Nephron progenitor cell (in vitro differentiated cells): ENCODE results near the gene MAPK12.

Source experiments
- DNase-seq: peaks from one replicate; pipeline ENCODE4 v3.0.0; 2021
- H3K27ac Mint-ChIP-seq: 2 replicates; pipeline ENCODE4 v1.8.0; 2021; ENCODE audit warnings: mild to moderate bottlenecking, moderate library complexity, mixed read lengths
- H3K27me3 Mint-ChIP-seq: 2 replicates; pipeline ENCODE4 v1.8.0; 2021; ENCODE audit warnings: mild to moderate bottlenecking, low read depth, mixed read lengths; ENCODE audit not compliant: poor library complexity
- H3K36me3 Mint-ChIP-seq: 2 replicates; pipeline ENCODE4 v1.8.0; 2021; ENCODE audit warnings: low read depth, mixed read lengths
- H3K4me1 Mint-ChIP-seq: 2 replicates; pipeline ENCODE4 v1.8.0; 2021; ENCODE audit warnings: mixed read lengths
- H3K4me3 Mint-ChIP-seq: 2 replicates; pipeline ENCODE4 v1.8.0; 2021; ENCODE audit warnings: mild to moderate bottlenecking, moderate library complexity, mixed read lengths
- H3K9me3 Mint-ChIP-seq: 2 replicates; pipeline ENCODE4 v1.8.0; 2021; ENCODE audit warnings: mild to moderate bottlenecking, moderate library complexity, mixed read lengths
- CTCF ChIP-seq: fragments of 200-600 bp; sonication (generic); IDR thresholded peaks from 2 replicates; pipeline ENCODE4 v1.5.0; 2021; ENCODE audit warnings: antibody characterized with exemption

Gene MAPK12

DNA sequence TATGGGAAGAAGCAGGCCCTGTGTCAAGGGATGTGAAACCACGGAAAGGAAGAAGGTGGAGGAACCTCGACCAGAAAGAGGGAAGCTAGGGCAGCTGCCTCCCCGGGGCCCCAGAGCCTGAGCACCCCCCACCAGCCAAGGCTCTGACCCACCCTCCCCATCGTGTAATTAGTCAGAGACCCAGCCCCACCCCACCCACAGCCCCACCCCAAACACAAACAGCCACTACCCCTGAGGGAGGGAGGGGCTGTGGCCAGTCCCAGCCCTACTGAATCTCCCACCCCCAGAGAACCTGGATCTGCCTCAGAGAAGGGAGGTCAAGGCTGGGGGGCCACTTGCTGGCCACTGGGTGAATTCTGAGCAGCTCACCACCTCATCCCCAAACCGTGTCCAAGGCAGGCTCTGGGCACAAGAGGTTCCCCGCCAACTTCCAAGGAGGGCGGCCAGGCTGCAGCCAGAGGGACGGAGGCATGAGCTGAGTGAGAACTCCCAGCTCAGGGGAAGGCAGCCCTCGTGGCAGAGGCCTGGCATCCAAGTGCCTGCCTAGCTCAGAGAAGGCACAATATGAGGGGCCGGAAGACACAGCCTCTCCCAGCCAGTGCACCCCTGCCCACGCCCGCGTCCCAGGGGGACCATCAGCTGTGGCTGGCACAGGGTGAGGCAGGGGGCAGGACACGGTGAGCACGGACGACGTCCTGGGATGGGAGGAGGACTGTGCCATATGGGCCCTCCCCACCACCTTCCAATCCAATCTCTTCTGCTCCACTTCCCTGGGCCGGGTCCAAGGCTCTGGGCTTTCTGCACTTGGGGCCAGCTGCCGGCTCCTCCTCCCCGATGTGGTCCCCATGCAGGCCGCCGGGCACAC lies 43.3 kb upstream of the MAPK12 start:
- H3K27me3 Mint-ChIP-seq: no peaks in the 10 kb centered on the region

GRCh38 chr22:50303848-50304527 lies 42.5 kb upstream of the MAPK12 start:
- H3K4me1 Mint-ChIP-seq: peaks cover 52% of the 10 kb centered on the region
- peak overlapping the region; percentile 66 for H3K4me3 Mint-ChIP-seq
- DNase-seq: peak; percentile 43
- H3K36me3 Mint-ChIP-seq: no peaks in the 10 kb centered on the region
- H3K9me3 Mint-ChIP-seq: no peaks in the 10 kb centered on the region
- H3K27ac Mint-ChIP-seq: peak overlapping the region; percentile 55
- TF ChIP-seq CTCF: no peak
- H3K27me3 Mint-ChIP-seq: no peaks in the 10 kb centered on the region

More for the DNA sequence above, 43.3 kb upstream of the MAPK12 start:
- no peak for DNase-seq
- H3K36me3 Mint-ChIP-seq: no peaks in the 10 kb centered on the region
- no peak overlapping the region for H3K27ac Mint-ChIP-seq
- peaks cover 60% of the 10 kb centered on the region for H3K4me1 Mint-ChIP-seq
- H3K9me3 Mint-ChIP-seq: no peaks in the 10 kb centered on the region
- TF ChIP-seq CTCF: no peak
- peak overlapping the region; percentile 89 for H3K4me3 Mint-ChIP-seq

- Mint-ChIP-seq H3K9me3 (no peaks in the 10 kb centered on the region), H3K27ac (no peak overlapping the region), H3K4me1 (peaks cover 47% of the 10 kb centered on the region), H3K36me3 (no peaks in the 10 kb centered on the region), H3K4me3 (no peak overlapping the region), H3K27me3 (no peaks in the 10 kb centered on the region)
- TF ChIP-seq CTCF: no peak
- no peak for DNase-seq
These were observed 42.0 kb upstream of the MAPK12 start for GRCh38 chr22:50303515-50303847.

DNA sequence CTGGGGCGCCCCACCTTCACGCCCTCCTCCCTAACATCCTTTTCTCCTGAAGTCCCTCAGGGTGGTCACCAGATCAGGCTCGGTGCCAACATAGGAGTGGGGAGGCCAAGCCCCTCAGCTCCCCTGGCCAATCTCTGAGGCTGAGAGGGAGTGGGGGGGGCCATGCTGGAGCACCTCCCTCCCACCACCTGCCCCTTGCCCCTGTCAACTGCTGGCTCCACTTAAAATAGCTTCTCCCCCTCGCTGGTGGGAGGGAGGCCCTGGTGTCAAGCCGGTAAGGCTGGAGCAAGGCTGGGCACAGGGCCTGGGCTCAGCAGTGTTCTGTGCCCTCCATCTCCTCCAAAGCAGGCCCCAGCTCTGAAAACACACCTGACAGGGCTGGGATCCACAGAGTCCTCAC lies 41.1 kb upstream of the MAPK12 start:
- Mint-ChIP-seq H3K4me3 (no peak overlapping the region), H3K36me3 (no peaks in the 10 kb centered on the region), H3K9me3 (no peaks in the 10 kb centered on the region), H3K4me1 (peaks cover 53% of the 10 kb centered on the region), H3K27me3 (peaks cover 5% of the 10 kb centered on the region), H3K27ac (no peak overlapping the region)
- DNase-seq: no peak
- no peak for TF ChIP-seq CTCF

GRCh38 chr22:50302041-50302541 lies 40.6 kb upstream of the MAPK12 start:
- no peaks in the 10 kb centered on the region for H3K9me3 Mint-ChIP-seq
- H3K36me3 Mint-ChIP-seq: no peaks in the 10 kb centered on the region
- peaks cover 5% of the 10 kb centered on the region for H3K27me3 Mint-ChIP-seq
- no peak overlapping the region for H3K4me3 Mint-ChIP-seq
- no peak for DNase-seq
- H3K27ac Mint-ChIP-seq: no peak overlapping the region
- TF ChIP-seq CTCF: no peak
- H3K4me1 Mint-ChIP-seq: peaks cover 57% of the 10 kb centered on the region
